HG02588 (cell line): ENCODE measurements around the gene TCEA3.
"Not testable (repeated sequence)": the region's sequence is repeated elsewhere in the genome, so short reads cannot be mapped to it uniquely, and the experiment has no call there.

Source experiments
- ATAC-seq: cut with Tn5 transposase; IDR thresholded peaks from one replicate; pipeline ENCODE4 v1.9.1; 2021; ENCODE audit warnings: mild to moderate bottlenecking, moderate library complexity; ENCODE audit not compliant: unreplicated experiment

The TCEA3 gene

GRCh38 chr1:23395154-23395724 lies 29.3 kb downstream of the TCEA3 start:
- ATAC-seq = no peak

GRCh38 chr1:23394684-23395083 lies 29.9 kb downstream of the TCEA3 start:
- ATAC-seq = no peak

- no peak for ATAC-seq
Observed at GRCh38 chr1:23394181-23394580, 30.4 kb downstream of the TCEA3 start.

- no peak for ATAC-seq
Observed at GRCh38 chr1:23393706-23394105, 30.8 kb downstream of the TCEA3 start.

GRCh38 chr1:23392125-23392855 lies 32.3 kb downstream of the TCEA3 start:
- no peak for ATAC-seq

- ATAC-seq = no peak
Observed at GRCh38 chr1:23389837-23390321, 34.7 kb downstream of the TCEA3 start.

- ATAC-seq = no peak
Observed at GRCh38 chr1:23387494-23387893, 37.1 kb downstream of the TCEA3 start.

- ATAC-seq = no peak
Observed at GRCh38 chr1:23385119-23385621, 39.4 kb downstream of the TCEA3 start.

- ATAC-seq = no peak
Observed at GRCh38 chr1:23384312-23385058, 40.1 kb downstream of the TCEA3 start.

GRCh38 chr1:23383577-23384311 lies 40.8 kb downstream of the TCEA3 start:
- ATAC-seq = no peak

GRCh38 chr1:23381233-23381885 lies 43.2 kb downstream of the TCEA3 start:
- ATAC-seq = no peak

GRCh38 chr1:23380719-23381118 lies 43.8 kb downstream of the TCEA3 start:
- no peak for ATAC-seq

GRCh38 chr1:23380236-23380635 lies 44.3 kb downstream of the TCEA3 start:
- not testable (repeated sequence) for ATAC-seq

- no peak for ATAC-seq
Observed at GRCh38 chr1:23376890-23377811, 47.4 kb downstream of the TCEA3 start.

GRCh38 chr1:23374079-23374735 lies 50.3 kb downstream of the TCEA3 start:
- ATAC-seq = not testable (repeated sequence)

GRCh38 chr1:23371987-23372880 lies 52.3 kb downstream of the TCEA3 start:
- ATAC-seq = no peak

- ATAC-seq = no peak
Observed at GRCh38 chr1:23370709-23371584, 53.6 kb downstream of the TCEA3 start.
